Thyroid gland (tissue), 4 donors: Measurements from ENCODE around the gene ERVFRD-1. TPM values are rescaled to one million over a fixed set of nuclear protein-coding genes. Genes with fewer than 3 reads are reported as not detected.
"Not testable (repeated sequence)": the region's sequence is repeated elsewhere in the genome, so short reads cannot be mapped to it uniquely, and the experiment has no call there.

Experiments
- DNase-seq, 2 donors: peaks; one replicate each; pipeline ENCODE4 v3.0.0-alpha.2; 2019
- H3K27ac ChIP-seq, 3 donors: fragments of 200-600 bp; sonication (generic); 1 replicate in 2 of 3; 2 replicates in 1 of 3; pipeline ENCODE4 v1.5.1; 2016 to 2019; ENCODE audit warnings: mild to moderate bottlenecking in 1 of 3, moderate library complexity in 1 of 3
- H3K27me3 ChIP-seq: fragments of 200-600 bp; sonication (generic); one replicate; pipeline ENCODE4 v1.5.1; 2019
- H3K36me3 ChIP-seq, 2 donors: fragments of 200-600 bp; sonication (generic); one replicate each; pipeline ENCODE4 v1.5.1; 2016 to 2019
- H3K4me1 ChIP-seq, 2 donors: fragments of 200-600 bp; sonication (generic); one replicate each; pipeline ENCODE4 v1.5.1; 2017 to 2019
- H3K4me3 ChIP-seq, 3 donors: fragments of 200-600 bp; sonication (generic); replicated peaks in 1 of 3; 1 replicate in 2 of 3; 2 replicates in 1 of 3; pipeline ENCODE4 v1.5.1; 2016; ENCODE audit warnings: mild to moderate bottlenecking in 1 of 3
- H3K9me3 ChIP-seq: fragments of 200-600 bp; sonication (generic); one replicate; pipeline ENCODE4 v1.5.1; 2017
- POLR2A ChIP-seq, 2 donors: fragments of 450-650 bp; IDR thresholded peaks; one replicate each; pipeline ENCODE4 v1.6.1; 2017; ENCODE audit warnings: antibody characterized with exemption in 2 of 2, mild to moderate bottlenecking in 2 of 2, moderate library complexity in 1 of 2
- WGBS, 2 donors: methylation state at CpG; one replicate each; pipeline ENCODE4 v1.1.5; 2017; 5-methylcytosine and 5-hydroxymethylcytosine counted together
- intact Hi-C: fragments of 100-400 bp; cut with DNase I; formaldehyde crosslinking; loops from one replicate; pipeline ENCODE4 v1.15.1; 2023
- total RNA-seq, 4 donors: library from RNA; depleted of rRNA; stranded (reverse); fragments of >200 nt; gene quantifications; one replicate each; pipeline ENCODE4 v1.2.3, GENCODE V29; 2016
- TF ChIP-seq, protein P1 (sequence below), 6 experiments: fragments of 200-600 bp in 3 of 6; fragments of 450-650 bp in 3 of 6; sonication (generic) in 3 of 6; IDR thresholded peaks; one replicate each; pipeline ENCODE4 v1.5.1; 2016 to 2019; ENCODE audit warnings: antibody characterized with exemption in 6 of 6, mild to moderate bottlenecking in 2 of 6, inconsistent platforms in 1 of 6, moderate library complexity in 1 of 6

The ERVFRD-1 gene
- total RNA-seq, 4 donors from 2014 or later = not detected

DNA sequence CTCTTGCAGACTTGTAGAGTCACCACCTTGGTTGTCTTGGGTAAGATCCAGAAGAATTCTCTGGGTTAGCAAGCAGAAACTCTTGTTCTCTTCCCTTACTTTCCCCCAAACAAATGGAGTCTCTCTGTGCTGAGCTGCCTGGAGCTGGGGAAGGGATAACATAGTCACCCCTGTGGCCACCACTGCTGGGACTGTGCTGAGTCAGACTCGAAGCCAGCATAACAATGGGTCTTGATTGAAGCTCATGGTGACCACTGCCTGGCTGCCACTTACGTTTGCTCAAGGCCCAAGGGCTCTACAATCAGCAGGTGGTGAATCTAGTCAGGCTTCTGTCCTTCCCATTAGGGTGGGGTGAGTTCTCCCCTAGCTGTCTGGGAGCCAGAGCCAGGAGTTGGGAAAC, 15.4 kb upstream of the ERVFRD-1 start:
- no peaks in the 10 kb centered on the region for H3K27me3 ChIP-seq
- no peak overlapping the region for H3K27ac ChIP-seq
- H3K4me1 ChIP-seq = no peaks in the 10 kb centered on the region
- 70 to 83% methylated on average over 1 to 2 of the region's 2 CpGs for WGBS, 2 donors
- H3K36me3 ChIP-seq = no peaks in the 10 kb centered on the region
- TF ChIP-seq, protein P1, sequence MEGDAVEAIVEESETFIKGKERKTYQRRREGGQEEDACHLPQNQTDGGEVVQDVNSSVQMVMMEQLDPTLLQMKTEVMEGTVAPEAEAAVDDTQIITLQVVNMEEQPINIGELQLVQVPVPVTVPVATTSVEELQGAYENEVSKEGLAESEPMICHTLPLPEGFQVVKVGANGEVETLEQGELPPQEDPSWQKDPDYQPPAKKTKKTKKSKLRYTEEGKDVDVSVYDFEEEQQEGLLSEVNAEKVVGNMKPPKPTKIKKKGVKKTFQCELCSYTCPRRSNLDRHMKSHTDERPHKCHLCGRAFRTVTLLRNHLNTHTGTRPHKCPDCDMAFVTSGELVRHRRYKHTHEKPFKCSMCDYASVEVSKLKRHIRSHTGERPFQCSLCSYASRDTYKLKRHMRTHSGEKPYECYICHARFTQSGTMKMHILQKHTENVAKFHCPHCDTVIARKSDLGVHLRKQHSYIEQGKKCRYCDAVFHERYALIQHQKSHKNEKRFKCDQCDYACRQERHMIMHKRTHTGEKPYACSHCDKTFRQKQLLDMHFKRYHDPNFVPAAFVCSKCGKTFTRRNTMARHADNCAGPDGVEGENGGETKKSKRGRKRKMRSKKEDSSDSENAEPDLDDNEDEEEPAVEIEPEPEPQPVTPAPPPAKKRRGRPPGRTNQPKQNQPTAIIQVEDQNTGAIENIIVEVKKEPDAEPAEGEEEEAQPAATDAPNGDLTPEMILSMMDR (IDR thresholded peaks at IDR 0.05) = no peak
- no peak for TF ChIP-seq POLR2A (IDR thresholded peaks at IDR 0.05)
- no peak for DNase-seq
- no peaks in the 10 kb centered on the region for H3K9me3 ChIP-seq
- intact Hi-C loops = no loop called here
- H3K4me3 ChIP-seq = no peak overlapping the region

DNA sequence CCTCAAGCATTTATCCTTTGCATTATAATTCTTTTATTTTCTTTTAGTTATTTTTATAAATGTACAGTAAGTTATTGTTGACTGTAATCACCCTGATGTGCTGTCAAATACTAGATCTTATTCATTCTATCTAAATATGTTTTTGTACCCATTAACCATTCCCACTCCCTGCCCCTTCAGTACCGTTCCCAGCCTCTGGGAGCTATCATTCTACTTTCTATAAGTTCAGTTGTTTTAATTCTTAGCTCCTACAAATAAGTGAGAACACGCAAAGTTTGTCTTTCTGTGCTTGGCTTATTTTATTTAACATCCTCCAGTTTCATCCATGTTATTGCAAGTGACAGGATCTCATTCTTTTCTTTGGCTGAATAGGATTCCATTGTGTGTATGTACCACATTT, 12.5 kb upstream of the ERVFRD-1 start:
- Histone ChIP-seq H3K36me3 (no peaks in the 10 kb centered on the region), H3K4me3 (no peak overlapping the region)
- 94 to 98% methylated on average over 2 of the region's 2 CpGs for WGBS, 2 donors

DNA sequence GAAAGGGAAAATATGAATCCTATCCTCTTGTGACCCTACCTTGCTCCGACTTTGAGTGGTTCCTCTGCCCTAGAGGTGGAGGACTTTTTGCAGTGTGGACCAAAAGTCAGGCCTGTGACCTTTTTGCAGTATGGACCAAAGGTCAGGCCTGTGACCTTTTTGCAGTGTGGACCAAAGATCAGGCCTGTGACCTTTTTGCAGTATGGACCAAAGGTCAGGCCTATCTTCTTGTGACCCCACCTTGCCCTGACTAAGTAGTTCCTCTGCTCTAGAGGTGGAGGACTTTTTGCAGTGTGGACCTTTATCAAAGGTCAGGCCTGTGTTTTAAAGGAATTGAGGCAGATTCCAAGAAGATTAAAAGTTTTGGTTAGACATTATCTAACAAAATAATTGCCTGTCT, 10.9 kb upstream of the ERVFRD-1 start:
- intact Hi-C loops = no loop called here
- Histone ChIP-seq H3K9me3 (no peaks in the 10 kb centered on the region), H3K4me3 (no peak overlapping the region), H3K27me3 (no peaks in the 10 kb centered on the region), H3K4me1 (no peaks in the 10 kb centered on the region), H3K36me3 (no peaks in the 10 kb centered on the region), H3K27ac (no peak overlapping the region)
- WGBS, 2 donors = 90 to 93% methylated on average over 1 of the region's 1 CpG
- no peak for DNase-seq
- TF ChIP-seq, protein P1 (IDR thresholded peaks at IDR 0.05) = no peak

More for the DNA sequence above, 12.5 kb upstream of the ERVFRD-1 start:
- H3K4me1 ChIP-seq = no peaks in the 10 kb centered on the region
- H3K27me3 ChIP-seq = no peaks in the 10 kb centered on the region
- TF ChIP-seq, protein P1 (IDR thresholded peaks at IDR 0.05) = no peak
- no peak for TF ChIP-seq POLR2A (IDR thresholded peaks at IDR 0.05)
- DNase-seq = no peak
- no peaks in the 10 kb centered on the region for H3K9me3 ChIP-seq
- intact Hi-C loops = no loop called here
- no peak overlapping the region for H3K27ac ChIP-seq

DNA sequence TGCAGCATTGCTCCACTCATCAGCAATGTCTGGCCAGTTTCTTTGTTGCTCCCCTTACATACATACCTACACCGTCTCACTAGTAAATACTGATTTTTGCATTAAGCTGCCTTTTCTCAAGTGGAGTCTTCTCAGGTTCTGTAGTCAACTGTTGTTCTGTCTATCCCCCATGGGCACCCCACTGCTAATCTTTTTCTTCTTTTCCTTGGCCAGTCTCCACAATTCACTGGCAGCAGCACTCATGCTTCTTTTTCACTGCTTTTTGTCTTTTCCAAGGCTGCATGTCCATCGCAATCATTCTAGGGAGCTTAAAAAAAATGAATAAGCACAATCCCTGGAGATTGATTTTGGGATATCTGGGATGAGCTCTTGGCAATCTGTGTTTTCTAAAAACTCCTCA, 10.3 kb upstream of the ERVFRD-1 start:
- no peak for DNase-seq
- Histone ChIP-seq H3K27me3 (no peaks in the 10 kb centered on the region), H3K36me3 (no peaks in the 10 kb centered on the region), H3K27ac (no peak overlapping the region), H3K4me1 (no peaks in the 10 kb centered on the region), H3K9me3 (no peaks in the 10 kb centered on the region), H3K4me3 (no peak overlapping the region)
- TF ChIP-seq, protein P1 (IDR thresholded peaks at IDR 0.05) = no peak
- TF ChIP-seq POLR2A (IDR thresholded peaks at IDR 0.05) = no peak
- 77 to 88% methylated on average over 2 of the region's 2 CpGs for WGBS, 2 donors
- intact Hi-C loops = no loop called here

DNA sequence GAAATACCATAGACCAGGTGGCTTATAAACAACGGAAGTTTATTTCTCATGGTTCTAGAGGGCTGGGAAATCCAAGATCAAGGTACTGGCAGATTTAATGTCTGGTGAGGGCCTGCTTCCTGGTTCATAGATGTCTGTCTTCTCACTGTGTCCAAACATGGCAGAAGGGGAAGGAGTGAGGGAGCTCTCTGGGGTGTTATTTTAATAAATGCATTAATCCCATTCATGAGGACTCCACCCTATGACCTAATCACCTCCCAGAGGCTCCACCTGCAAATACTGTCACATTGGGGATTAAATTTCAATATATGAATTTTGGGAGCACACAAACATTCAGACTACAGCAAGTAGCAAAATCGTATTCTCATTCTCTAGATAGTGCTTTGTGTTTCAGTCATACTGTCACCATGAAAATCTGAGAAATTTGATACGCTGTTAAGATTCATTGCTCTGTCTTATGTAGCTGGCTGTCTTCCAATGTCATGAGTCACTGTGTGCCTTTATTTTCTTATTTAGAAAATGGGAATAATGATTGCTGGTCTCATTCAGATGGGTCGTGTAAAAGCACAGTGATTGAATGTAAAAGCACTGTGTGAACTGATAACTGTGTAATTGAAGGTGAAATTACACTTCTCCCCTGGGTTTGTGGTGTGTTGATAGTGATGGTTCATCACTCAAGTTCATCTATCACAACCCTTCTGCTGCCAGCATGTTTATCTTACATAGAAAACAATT, 8.9 kb upstream of the ERVFRD-1 start:
- intact Hi-C loops = no loop called here

DNA sequence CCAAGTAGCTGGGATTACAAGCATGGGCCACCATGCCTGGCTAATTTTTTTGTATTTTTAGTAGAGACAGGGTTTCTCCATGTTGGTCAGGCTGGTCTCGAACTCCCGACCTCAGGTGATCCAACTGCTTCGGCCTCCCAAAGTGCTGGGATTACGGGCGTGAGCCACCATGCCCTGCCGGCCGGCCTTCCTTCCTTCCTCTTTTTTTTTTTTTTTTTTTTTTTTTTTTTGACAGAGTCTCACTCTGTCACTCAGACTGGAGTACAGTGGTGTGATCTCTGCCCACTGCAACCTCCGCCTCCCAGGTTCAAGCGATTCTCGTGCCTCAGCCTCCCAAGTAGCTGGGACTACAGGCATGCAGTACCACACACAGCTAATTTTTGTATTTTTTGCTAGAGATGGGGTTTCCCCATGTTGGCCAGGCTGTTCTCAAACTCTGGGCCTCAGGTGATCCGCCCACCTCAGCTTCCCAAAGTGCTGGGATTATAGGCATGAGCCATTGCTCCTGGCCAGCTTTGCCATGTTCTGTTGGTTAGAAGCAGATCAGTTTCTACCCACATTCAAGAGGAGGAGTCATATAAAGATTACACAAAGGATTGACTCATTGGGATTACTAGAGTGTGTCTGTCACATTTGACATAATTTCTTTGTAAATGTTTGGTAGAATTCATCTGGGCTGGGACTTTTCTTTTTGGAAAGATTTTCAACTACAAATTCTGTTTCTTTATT, 4.4 kb upstream of the ERVFRD-1 start:
- intact Hi-C loops, H3K27me3 ChIP-seq, H3K4me1 ChIP-seq, H3K36me3 ChIP-seq, H3K9me3 ChIP-seq, H3K27ac ChIP-seq, DNase-seq, H3K4me3 ChIP-seq: not testable (repeated sequence)
- WGBS, 2 donors = 88 to 89% methylated on average over 11 of the region's 11 CpGs

More for the DNA sequence above, 8.9 kb upstream of the ERVFRD-1 start:
- Histone ChIP-seq H3K4me3 (no peak overlapping the region), H3K27ac (no peak overlapping the region), H3K4me1 (no peaks in the 10 kb centered on the region), H3K9me3 (no peaks in the 10 kb centered on the region), H3K27me3 (no peaks in the 10 kb centered on the region), H3K36me3 (no peaks in the 10 kb centered on the region)
- WGBS, 2 donors = 85 to 87% methylated on average over 4 of the region's 4 CpGs
- DNase-seq = no peak
- TF ChIP-seq POLR2A (IDR thresholded peaks at IDR 0.05) = no peak
- TF ChIP-seq, protein P1 (IDR thresholded peaks at IDR 0.05) = no peak
